HG02981 (cell line): ENCODE results near the gene KCNJ5.
A peak's percentile ranks its signal among the peaks of the same experiment; 100 is the strongest.

Source experiments
- ATAC-seq: cut with Tn5 transposase; IDR thresholded peaks from one replicate; pipeline ENCODE4 v1.9.1; 2021; ENCODE audit warnings: mild to moderate bottlenecking, moderate library complexity; ENCODE audit not compliant: unreplicated experiment

The KCNJ5 gene

DNA sequence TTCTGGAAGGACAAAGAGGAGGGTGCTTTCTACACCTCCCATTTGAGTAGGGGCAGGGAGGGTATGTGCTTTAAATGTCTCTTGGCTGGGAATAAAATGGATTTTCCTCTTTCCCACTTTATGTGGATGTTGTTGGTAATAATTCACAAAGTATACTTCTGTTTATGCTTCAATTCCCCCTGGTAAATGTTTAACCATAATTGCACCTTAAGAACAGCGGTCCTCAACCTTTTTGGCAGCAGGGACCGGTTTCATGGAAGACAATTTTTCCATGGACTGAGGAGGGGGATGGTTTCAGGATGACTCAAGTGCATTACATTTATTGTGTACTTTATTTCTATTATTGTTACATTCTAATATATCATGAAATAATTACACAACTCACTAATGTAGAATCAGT, 55.5 kb downstream of the KCNJ5 start:
- no peak for ATAC-seq

DNA sequence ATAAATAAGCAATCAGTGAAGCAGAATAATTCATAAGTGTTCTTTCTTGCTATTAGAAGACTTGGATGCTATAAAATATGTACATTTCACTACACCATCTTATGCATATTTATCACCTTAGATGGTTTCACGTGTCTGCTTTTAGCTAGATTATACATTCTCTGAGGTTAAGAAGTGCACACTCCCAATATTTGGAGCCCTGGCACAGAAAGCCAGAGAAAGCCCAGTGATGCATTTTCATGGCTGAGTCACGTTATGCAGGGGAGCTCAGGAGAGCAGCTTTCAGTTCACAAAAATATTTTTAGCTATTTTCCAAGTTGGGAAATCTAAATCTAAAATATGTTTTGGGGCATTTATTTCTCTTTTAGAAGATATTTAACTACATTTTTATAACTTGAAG, 56.6 kb downstream of the KCNJ5 start:
- no peak for ATAC-seq

DNA sequence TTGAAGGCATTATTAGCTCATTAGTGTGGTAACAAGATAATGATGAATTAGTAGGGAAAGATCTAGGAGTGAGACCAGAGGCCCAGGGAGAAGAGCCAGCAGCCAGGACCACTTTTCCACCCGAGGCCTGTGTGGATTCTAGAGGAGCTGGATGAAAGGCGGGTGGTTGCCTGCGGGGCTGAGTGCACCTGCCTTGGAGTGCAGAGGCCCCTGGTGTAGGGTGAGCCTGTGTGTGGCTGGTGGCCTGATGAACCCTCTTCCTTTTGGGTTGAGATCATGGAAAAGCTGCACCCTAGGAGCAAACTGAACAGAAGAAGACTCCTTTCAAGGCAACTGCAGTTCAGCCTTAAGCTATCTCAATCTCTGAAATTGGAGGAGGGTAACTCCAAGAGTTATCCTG, 57.4 kb downstream of the KCNJ5 start:
- ATAC-seq, result no peak

DNA sequence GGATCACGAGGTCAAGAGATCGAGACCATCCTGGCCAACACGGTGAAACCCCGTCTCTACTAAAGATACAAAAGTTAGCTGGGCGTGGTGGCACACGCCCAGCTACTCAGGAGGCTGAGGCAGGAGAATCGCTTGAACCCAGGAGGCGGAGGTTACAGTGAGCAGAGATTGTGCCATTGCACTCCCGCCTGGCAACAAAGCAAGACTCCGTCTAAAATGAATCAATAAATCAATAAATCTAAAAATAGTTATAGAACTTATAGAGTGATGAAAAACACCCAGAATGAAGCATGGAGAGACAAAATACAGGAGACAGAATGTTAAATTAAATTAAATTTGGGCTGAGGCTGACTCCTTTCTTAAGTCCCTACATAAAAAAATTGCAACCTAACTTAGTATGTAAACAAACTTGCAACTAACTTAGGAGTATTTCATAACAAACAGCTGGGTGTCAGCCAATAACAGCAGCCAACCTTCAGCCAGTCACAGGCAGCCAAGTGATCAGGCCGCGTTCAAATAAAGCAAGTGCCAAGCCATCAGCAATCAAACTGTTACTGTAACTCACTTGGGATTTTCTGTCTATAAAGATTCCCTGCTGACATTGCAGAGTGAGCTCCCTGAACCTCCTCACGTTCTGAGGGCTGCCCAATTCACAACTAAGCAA, 58.8 kb downstream of the KCNJ5 start:
- ATAC-seq, result no peak

- ATAC-seq, result no peak
Measured at GRCh38 chr11:128953151-128953550, 62.0 kb downstream of the KCNJ5 start.

GRCh38 chr11:128955636-128956035, 64.5 kb downstream of the KCNJ5 start:
- no peak for ATAC-seq

GRCh38 chr11:128956401-128957201, 65.4 kb downstream of the KCNJ5 start:
- ATAC-seq, result peak; percentile 65

DNA sequence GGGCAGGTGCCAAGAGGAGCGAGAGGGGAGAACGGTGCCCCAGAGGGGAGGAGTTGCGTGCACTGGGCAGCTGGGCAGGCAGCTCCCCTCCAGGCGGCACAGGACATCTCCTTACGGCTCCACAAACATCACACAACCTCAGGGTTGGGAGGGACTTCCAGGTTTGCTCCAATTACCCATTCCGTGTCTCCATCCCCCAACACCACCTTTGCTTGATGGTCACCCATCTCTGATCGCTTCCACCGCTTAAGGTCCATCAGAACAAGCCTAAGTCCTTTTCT, 66.0 kb downstream of the KCNJ5 start:
- ATAC-seq, result no peak

DNA sequence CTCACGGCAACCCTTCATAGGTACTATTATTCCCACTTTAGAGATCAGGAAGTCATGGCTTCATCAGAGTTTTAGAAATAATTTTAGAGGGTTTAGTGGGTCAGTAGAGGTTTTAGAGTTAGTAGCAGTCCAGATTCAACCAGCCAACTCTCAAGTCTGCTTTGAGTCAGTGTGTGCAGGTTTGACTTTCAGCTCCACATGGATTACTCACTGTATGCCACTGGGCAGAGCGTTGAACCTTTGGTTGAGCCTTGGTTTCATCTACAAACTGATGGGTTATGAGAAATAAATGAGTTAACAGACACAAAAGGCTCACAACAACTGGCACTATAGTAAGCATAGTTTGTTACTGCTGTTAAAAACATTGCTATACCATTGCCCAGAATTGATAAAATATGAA, 70.5 kb downstream of the KCNJ5 start:
- ATAC-seq, result no peak

- no peak for ATAC-seq
Measured at GRCh38 chr11:128962896-128963295, 71.7 kb downstream of the KCNJ5 start.

DNA sequence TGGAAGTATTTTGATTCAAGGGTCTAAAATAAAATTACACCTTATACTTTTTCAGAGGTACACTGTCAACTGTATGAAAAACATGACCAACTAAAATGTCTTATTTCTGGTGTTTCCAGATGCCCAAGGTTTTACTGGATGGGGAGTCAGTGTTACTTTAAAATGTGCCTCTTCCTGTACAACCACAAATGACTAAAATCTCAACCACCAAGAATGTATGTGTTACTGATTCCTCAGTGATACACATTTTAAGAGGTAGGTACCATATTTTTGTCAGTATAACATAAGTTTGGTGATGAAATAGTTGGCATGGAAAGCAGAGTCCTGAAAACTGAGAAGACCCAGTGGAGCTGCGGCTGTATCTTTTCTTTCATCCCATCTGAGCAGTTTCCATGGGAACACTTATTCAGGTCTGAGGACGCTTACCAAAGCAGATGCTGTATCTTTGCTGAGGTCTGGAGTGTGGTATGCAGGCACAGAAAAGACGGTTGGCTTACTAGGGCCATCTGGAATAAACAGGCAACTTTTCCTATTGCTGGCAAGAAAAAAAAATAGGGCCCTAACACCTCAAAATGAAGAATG, 72.7 kb downstream of the KCNJ5 start:
- ATAC-seq, result no peak

GRCh38 chr11:128964463-128964930, 73.3 kb downstream of the KCNJ5 start:
- no peak for ATAC-seq

DNA sequence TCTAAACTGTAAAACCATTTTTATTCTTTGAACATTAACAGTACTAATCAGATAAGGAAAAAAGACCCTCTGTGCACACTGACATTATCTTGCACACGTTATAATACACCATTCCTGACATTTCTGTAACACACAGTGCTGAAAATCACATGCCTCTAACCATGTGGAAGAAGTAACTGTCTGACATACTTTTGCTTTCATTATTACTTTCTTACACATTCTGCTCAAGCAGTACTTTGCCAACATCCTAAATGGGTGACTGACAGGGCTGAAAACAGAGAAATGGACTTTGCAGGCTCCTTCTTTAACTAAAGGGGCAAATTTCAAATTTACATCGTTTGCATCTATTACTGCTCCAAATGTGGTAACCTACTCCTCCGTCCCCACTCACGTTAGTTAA, 74.3 kb downstream of the KCNJ5 start:
- ATAC-seq, result peak; percentile 95

GRCh38 chr11:128967578-128967977, 76.4 kb downstream of the KCNJ5 start:
- no peak for ATAC-seq

- ATAC-seq, result no peak
Measured at GRCh38 chr11:128968916-128969315, 77.8 kb downstream of the KCNJ5 start.
